T-helper 2 cell treated with Interferon-gamma antibody and Interleukin-4, amounts not matched to agents 5 μg/mL and 100 μg/mL, for 36 hours (primary cell): ENCODE results near the gene TNFRSF14.

ENCODE experiments used
- DNase-seq: peaks from one replicate; pipeline ENCODE4 v3.0.0; 2021; ENCODE audit warnings: low spot score
- H3K27ac Mint-ChIP-seq: one replicate; pipeline ENCODE4 v1.8.0; 2021; ENCODE audit warnings: mild to moderate bottlenecking, mixed read lengths
- H3K27me3 Mint-ChIP-seq: one replicate; pipeline ENCODE4 v1.8.0; 2021; ENCODE audit warnings: low read depth, mixed read lengths
- H3K36me3 Mint-ChIP-seq: one replicate; pipeline ENCODE4 v1.8.0; 2021; ENCODE audit warnings: low read depth, mixed read lengths
- H3K4me1 Mint-ChIP-seq: one replicate; pipeline ENCODE4 v1.8.0; 2021; ENCODE audit warnings: low read depth, mixed read lengths
- H3K4me3 Mint-ChIP-seq: one replicate; pipeline ENCODE4 v1.8.0; 2022; ENCODE audit warnings: mild to moderate bottlenecking, moderate library complexity, mixed read lengths
- H3K9me3 Mint-ChIP-seq: one replicate; pipeline ENCODE4 v1.8.0; 2021; ENCODE audit warnings: mixed read lengths

The TNFRSF14 gene

GRCh38 chr1:2604156-2604843, 48.1 kb downstream of the TNFRSF14 start:
- Mint-ChIP-seq H3K9me3 (no peaks in the 10 kb centered on the region), H3K4me1 (no peaks in the 10 kb centered on the region), H3K4me3 (no peak overlapping the region), H3K27ac (no peak overlapping the region), H3K36me3 (no peaks in the 10 kb centered on the region), H3K27me3 (peaks cover 6% of the 10 kb centered on the region)
- DNase-seq = no peak

- no peak for DNase-seq
- no peaks in the 10 kb centered on the region for H3K4me1 Mint-ChIP-seq
- no peaks in the 10 kb centered on the region for H3K36me3 Mint-ChIP-seq
- H3K27me3 Mint-ChIP-seq = peaks cover 6% of the 10 kb centered on the region
- no peak overlapping the region for H3K4me3 Mint-ChIP-seq
- H3K9me3 Mint-ChIP-seq = no peaks in the 10 kb centered on the region
- no peak overlapping the region for H3K27ac Mint-ChIP-seq
Measured at GRCh38 chr1:2604844-2605508, 48.8 kb downstream of the TNFRSF14 start.

GRCh38 chr1:2605509-2606395, 49.6 kb downstream of the TNFRSF14 start:
- Mint-ChIP-seq H3K4me1 (no peaks in the 10 kb centered on the region), H3K4me3 (no peak overlapping the region), H3K27ac (no peak overlapping the region), H3K36me3 (no peaks in the 10 kb centered on the region), H3K27me3 (peaks cover 6% of the 10 kb centered on the region), H3K9me3 (no peaks in the 10 kb centered on the region)
- DNase-seq = no peak

- DNase-seq = no peak
- Mint-ChIP-seq H3K36me3 (no peaks in the 10 kb centered on the region), H3K4me3 (no peak overlapping the region), H3K27me3 (peaks cover 6% of the 10 kb centered on the region), H3K9me3 (no peaks in the 10 kb centered on the region), H3K4me1 (no peaks in the 10 kb centered on the region), H3K27ac (no peak overlapping the region)
Measured at GRCh38 chr1:2606396-2606880, 50.3 kb downstream of the TNFRSF14 start.

- Mint-ChIP-seq H3K27me3 (peaks cover 6% of the 10 kb centered on the region), H3K4me3 (no peak overlapping the region), H3K4me1 (no peaks in the 10 kb centered on the region), H3K9me3 (no peaks in the 10 kb centered on the region), H3K27ac (no peak overlapping the region), H3K36me3 (no peaks in the 10 kb centered on the region)
- DNase-seq = no peak
Measured at GRCh38 chr1:2606881-2607621, 50.9 kb downstream of the TNFRSF14 start.

- H3K27ac Mint-ChIP-seq = no peak overlapping the region
- H3K4me1 Mint-ChIP-seq = no peaks in the 10 kb centered on the region
- H3K9me3 Mint-ChIP-seq = no peaks in the 10 kb centered on the region
- no peak overlapping the region for H3K4me3 Mint-ChIP-seq
- no peaks in the 10 kb centered on the region for H3K36me3 Mint-ChIP-seq
- no peak for DNase-seq
- no peaks in the 10 kb centered on the region for H3K27me3 Mint-ChIP-seq
Measured at GRCh38 chr1:2607641-2608091, 51.5 kb downstream of the TNFRSF14 start.

- H3K4me1 Mint-ChIP-seq = no peaks in the 10 kb centered on the region
- no peaks in the 10 kb centered on the region for H3K27me3 Mint-ChIP-seq
- H3K4me3 Mint-ChIP-seq = no peak overlapping the region
- no peak for DNase-seq
- H3K9me3 Mint-ChIP-seq = peaks cover 8% of the 10 kb centered on the region
- H3K27ac Mint-ChIP-seq = no peak overlapping the region
- no peaks in the 10 kb centered on the region for H3K36me3 Mint-ChIP-seq
Measured at GRCh38 chr1:2609319-2610035, 53.3 kb downstream of the TNFRSF14 start.

GRCh38 chr1:2610036-2610959, 54.1 kb downstream of the TNFRSF14 start:
- Mint-ChIP-seq H3K4me3 (no peak overlapping the region), H3K4me1 (no peaks in the 10 kb centered on the region), H3K9me3 (peaks cover 13% of the 10 kb centered on the region), H3K27me3 (no peaks in the 10 kb centered on the region), H3K27ac (no peak overlapping the region), H3K36me3 (no peaks in the 10 kb centered on the region)
- no peak for DNase-seq

- no peak for DNase-seq
- Mint-ChIP-seq H3K27ac (no peak overlapping the region), H3K9me3 (peaks cover 19% of the 10 kb centered on the region), H3K36me3 (no peaks in the 10 kb centered on the region), H3K27me3 (peaks cover 3% of the 10 kb centered on the region), H3K4me3 (no peak overlapping the region), H3K4me1 (no peaks in the 10 kb centered on the region)
Measured at GRCh38 chr1:2611031-2611501, 54.9 kb downstream of the TNFRSF14 start.

- H3K4me3 Mint-ChIP-seq = no peak overlapping the region
- peaks cover 25% of the 10 kb centered on the region for H3K9me3 Mint-ChIP-seq
Measured at GRCh38 chr1:2611621-2612437, 55.7 kb downstream of the TNFRSF14 start.

GRCh38 chr1:2612591-2613365, 56.6 kb downstream of the TNFRSF14 start:
- Mint-ChIP-seq H3K9me3 (peaks cover 25% of the 10 kb centered on the region), H3K36me3 (no peaks in the 10 kb centered on the region), H3K4me1 (peaks cover 3% of the 10 kb centered on the region), H3K27ac (no peak overlapping the region), H3K27me3 (peaks cover 9% of the 10 kb centered on the region), H3K4me3 (no peak overlapping the region)
- no peak for DNase-seq

More at GRCh38 chr1:2611621-2612437, 55.7 kb downstream of the TNFRSF14 start:
- no peak for DNase-seq
- peaks cover 3% of the 10 kb centered on the region for H3K4me1 Mint-ChIP-seq
- H3K27me3 Mint-ChIP-seq = peaks cover 9% of the 10 kb centered on the region
- no peak overlapping the region for H3K27ac Mint-ChIP-seq
- no peaks in the 10 kb centered on the region for H3K36me3 Mint-ChIP-seq
